Heart left ventricle (tissue), 13 donors: ENCODE results near the gene INPP1.

Source experiments
- CTCF ChIP-seq, 12 donors: fragments of 200-600 bp; sonication (generic) in 4 of 12; IDR thresholded peaks; one replicate each; pipeline versions ENCODE4 v1.5.0 to v1.8.0; 2018 to 2022; ENCODE audit warnings: antibody characterized with exemption in 12 of 12, mild to moderate bottlenecking in 5 of 12
- POLR2A ChIP-seq, 2 donors: fragments of 450-650 bp; IDR thresholded peaks; one replicate each; pipeline ENCODE4 v1.6.1; 2017; ENCODE audit warnings: antibody characterized with exemption in 2 of 2, mild to moderate bottlenecking in 2 of 2, moderate library complexity in 2 of 2
- donor health status: ischemic (EF 13 %, LVEDD 7.1; RV severe dilation, severe dysfunction).
- donor health status: DM: no; HTN: yes; CAD: no.
- donor health status: DM: no; HTN: no; CAD: no.
- donor health status: ischemic (EF 25% LVEDD 6.9; RV normal size, moderate dysfunction).
- donor health status: ischemic (EF 25% LVEDD 5.7; RV mildly dilated, moderate dysfunction).
- donor health status: ischemic (EF 35%, LVEDD 5.7; RV mildly dilated, moderate dysfunction).
- donor health status: nonischemic (EF 11% LVEDD 7.7; RV severe dilation, severe dysfunction).
- donor health status: DM: yes; HTN: yes; CAD: no.
- donor health status: PGD.
- donor health status: ischemic (EF 29% LVEDD 5.4; RV normal size, mild dysfunction).
- donor health status: nonischemic (EF 23%, LVEDD 6.1; RV moderate dilation, normal function).

GRCh38 chr2:190396271-190396670 lies 52.9 kb downstream of the INPP1 start:
- TF ChIP-seq CTCF (IDR thresholded peaks at IDR 0.05): no peak
- TF ChIP-seq POLR2A (IDR thresholded peaks at IDR 0.05): no peak
